GM08714 (cell line): ENCODE measurements around the gene HS6ST1.

ENCODE experiments used
- H3K4me3 ChIP-seq: fragments of 200-500 bp; sonication (Bioruptor generic); 2 replicates; pipeline ENCODE4 v1.5.1; 2014; ENCODE audit warnings: mild to moderate bottlenecking, low read length, inconsistent platforms
- ZNF274 ChIP-seq: IDR thresholded peaks from 2 replicates; pipeline ENCODE4 v1.6.1; 2012; ENCODE audit warnings: mild to moderate bottlenecking, low read depth, low read length

The HS6ST1 gene

GRCh38 chr2:128237911-128238697 is 80.6 kb downstream of the HS6ST1 start:
- TF ChIP-seq ZNF274 = no peak
- H3K4me3 ChIP-seq = no peak overlapping the region

GRCh38 chr2:128237081-128237534 is 81.6 kb downstream of the HS6ST1 start:
- TF ChIP-seq ZNF274 = no peak
- H3K4me3 ChIP-seq = no peak overlapping the region

- H3K4me3 ChIP-seq = no peak overlapping the region
- no peak for TF ChIP-seq ZNF274
Measured at GRCh38 chr2:128236491-128237035, 82.1 kb downstream of the HS6ST1 start.

GRCh38 chr2:128235581-128235980 is 83.1 kb downstream of the HS6ST1 start:
- no peak overlapping the region for H3K4me3 ChIP-seq
- no peak for TF ChIP-seq ZNF274

GRCh38 chr2:128234613-128235012 is 84.1 kb downstream of the HS6ST1 start:
- no peak overlapping the region for H3K4me3 ChIP-seq
- TF ChIP-seq ZNF274 = no peak

GRCh38 chr2:128233790-128234395 is 84.8 kb downstream of the HS6ST1 start:
- no peak for TF ChIP-seq ZNF274
- H3K4me3 ChIP-seq = no peak overlapping the region

- H3K4me3 ChIP-seq = peak overlapping the region; percentile 62; the same call in 1 of the 2 replicates
- no peak for TF ChIP-seq ZNF274
Measured at GRCh38 chr2:128232965-128233789, 85.5 kb downstream of the HS6ST1 start.

- H3K4me3 ChIP-seq = no peak overlapping the region
- TF ChIP-seq ZNF274 = no peak
Measured at GRCh38 chr2:128228894-128229293, 89.8 kb downstream of the HS6ST1 start.

GRCh38 chr2:128227862-128228261 is 90.8 kb downstream of the HS6ST1 start:
- H3K4me3 ChIP-seq = no peak overlapping the region
- no peak for TF ChIP-seq ZNF274

GRCh38 chr2:128219891-128220290 is 98.8 kb downstream of the HS6ST1 start:
- no peak overlapping the region for H3K4me3 ChIP-seq
- no peak for TF ChIP-seq ZNF274

GRCh38 chr2:128217671-128218070 is 101.0 kb downstream of the HS6ST1 start:
- TF ChIP-seq ZNF274 = no peak

GRCh38 chr2:128215897-128216642 is 102.6 kb downstream of the HS6ST1 start:
- TF ChIP-seq ZNF274 = no peak
- H3K4me3 ChIP-seq = no peak overlapping the region

More at GRCh38 chr2:128217671-128218070, 101.0 kb downstream of the HS6ST1 start:
- H3K4me3 ChIP-seq = no peak overlapping the region
